RCC 7860 (cell line): Measurements from ENCODE around the gene SLC16A4.
"Not testable (repeated sequence)": the region's sequence is repeated elsewhere in the genome, so short reads cannot be mapped to it uniquely, and the experiment has no call there.

Experiments used
- DNase-seq: peaks from one replicate; pipeline ENCODE4 v3.0.0-alpha.2; 2015; ENCODE audit warnings: low spot score
- FAIRE-seq: peaks from 2 replicates; lab custom pipeline; 2012; peaks lifted over from hg19 to GRCh38; lab: Jason Lieb, UNC

SLC16A4 gene

GRCh38 chr1:110390692-110391245 is at the start of gene SLC16A4:
SLC16A4 (minus strand) TSS chr1:110391026; CDS start chr1:110389323, 1,703 bp downstream.
- DNase-seq, result no peak
- FAIRE-seq, result no peak

DNA sequence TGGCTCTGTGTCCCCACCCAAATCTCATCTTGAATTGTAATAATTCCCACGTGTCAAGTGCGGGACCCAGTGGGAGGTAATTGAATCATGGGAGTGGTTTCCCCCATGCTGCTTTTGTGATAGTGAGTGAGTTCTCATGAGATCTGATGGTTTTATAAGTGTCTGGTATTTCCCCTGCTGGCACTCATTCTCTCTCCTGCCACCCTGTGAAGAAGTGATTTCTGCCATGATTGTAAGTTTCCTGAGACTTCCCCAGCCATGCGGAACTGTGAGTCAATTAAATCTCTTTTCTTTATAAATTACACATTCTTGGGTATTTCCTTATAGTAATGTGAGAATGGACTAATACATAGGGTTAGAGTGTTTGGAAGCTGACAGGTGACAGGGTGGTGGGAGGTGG is 49.0 kb upstream of the SLC16A4 start:
- not testable (repeated sequence) for DNase-seq, FAIRE-seq

DNA sequence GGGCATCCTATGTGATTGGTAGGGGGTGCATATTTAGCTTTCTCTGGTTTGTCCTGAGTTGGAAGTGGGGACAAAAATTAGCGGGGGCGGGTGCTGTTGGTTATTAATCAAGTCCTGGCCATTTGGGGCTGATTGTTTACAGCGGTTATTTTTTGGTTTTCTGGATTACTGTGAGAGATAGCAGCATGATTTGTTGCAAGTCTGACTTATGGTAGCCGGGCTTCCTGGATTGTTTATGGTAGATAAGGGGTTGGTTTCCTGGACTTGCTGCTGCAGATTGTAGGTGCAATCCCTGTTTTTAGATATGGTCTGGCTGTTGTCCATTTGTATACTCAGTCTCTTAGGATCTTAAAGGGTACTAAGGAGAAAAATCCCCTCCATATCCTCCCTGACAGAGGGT is 48.1 kb upstream of the SLC16A4 start:
- DNase-seq (no peak), FAIRE-seq (no peak)

DNA sequence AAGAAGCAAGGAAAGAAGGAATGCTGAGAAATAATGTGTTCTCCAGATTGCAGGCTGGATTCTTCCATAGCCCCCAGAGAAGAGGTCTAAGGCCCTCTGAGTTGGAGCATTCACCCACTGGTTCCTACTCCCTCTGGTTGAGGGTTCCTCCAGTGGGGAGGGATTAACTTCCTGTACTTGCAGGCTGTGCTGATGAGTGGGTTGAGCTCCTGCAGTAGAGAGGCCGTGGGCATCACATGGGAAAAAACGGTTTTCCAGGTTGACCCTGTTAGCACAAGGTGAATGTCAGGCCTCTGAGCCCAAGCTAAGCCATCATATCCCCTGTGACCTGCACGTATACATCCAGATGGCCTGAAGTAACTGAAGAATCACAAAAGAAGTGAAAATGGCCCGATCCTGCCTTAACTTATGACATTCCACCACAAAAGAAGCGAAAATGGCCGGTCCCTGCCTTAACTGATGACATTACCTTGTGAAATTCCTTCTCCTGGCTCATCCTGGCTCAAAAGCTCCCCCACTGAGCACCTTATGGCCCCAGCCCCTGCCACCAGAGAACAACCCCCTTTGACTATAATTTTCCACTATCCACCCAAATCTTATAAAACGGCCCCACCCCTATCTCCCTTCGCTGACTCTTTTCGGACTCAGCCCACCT is 46.9 kb upstream of the SLC16A4 start:
- not testable (repeated sequence) for FAIRE-seq, DNase-seq

- DNase-seq (no peak), FAIRE-seq (no peak)
Observed at GRCh38 chr1:110436635-110437034, 45.8 kb upstream of the SLC16A4 start.

DNA sequence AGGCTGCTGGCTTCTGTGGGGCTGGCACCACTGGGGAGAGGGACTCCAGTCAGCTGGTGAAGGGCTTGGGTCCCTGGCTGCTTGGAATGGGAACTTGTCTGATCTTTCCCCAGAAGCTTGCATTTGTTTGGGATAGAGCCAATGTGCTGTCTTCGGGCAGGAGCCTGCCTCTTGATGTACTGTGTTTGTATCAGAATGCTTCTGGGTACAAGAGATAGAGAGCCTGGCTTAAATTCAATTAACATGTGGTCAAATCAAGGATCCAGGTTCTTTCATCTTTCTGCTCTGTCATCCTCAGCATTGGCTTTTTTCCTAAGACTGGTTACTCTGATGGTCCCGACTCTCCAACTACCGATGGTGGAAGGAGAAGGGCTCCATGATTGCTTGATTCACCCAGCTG is 44.1 kb upstream of the SLC16A4 start:
- no peak for DNase-seq
- FAIRE-seq, result no peak

DNA sequence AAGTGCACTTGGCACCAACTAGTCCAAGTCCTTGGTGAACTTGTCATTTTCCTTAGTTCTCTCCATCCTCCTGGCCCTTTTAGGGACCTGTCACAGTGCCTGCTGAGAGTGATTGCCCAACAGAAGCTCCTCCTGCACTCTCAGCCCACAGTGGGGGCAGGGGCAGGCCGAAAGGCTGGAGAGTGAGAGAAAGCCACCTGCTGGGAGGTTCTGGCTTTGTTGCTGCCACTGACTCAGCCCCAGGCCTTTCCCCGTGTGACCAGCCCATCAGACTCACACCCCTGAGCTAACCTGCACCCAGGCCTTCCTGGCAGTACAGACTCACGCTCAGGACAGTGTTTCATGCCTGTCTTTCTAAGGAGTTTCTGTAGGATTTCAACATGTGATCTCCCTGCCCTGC is 43.0 kb upstream of the SLC16A4 start:
- FAIRE-seq, result no peak
- DNase-seq, result peak; percentile 28

- no peak for DNase-seq
- no peak for FAIRE-seq
Observed at GRCh38 chr1:110433213-110433612, 42.4 kb upstream of the SLC16A4 start.

- no peak for FAIRE-seq
- no peak for DNase-seq
Observed at GRCh38 chr1:110430901-110431300, 40.1 kb upstream of the SLC16A4 start.

- no peak for DNase-seq
- no peak for FAIRE-seq
Observed at GRCh38 chr1:110430366-110430765, 39.5 kb upstream of the SLC16A4 start.

DNA sequence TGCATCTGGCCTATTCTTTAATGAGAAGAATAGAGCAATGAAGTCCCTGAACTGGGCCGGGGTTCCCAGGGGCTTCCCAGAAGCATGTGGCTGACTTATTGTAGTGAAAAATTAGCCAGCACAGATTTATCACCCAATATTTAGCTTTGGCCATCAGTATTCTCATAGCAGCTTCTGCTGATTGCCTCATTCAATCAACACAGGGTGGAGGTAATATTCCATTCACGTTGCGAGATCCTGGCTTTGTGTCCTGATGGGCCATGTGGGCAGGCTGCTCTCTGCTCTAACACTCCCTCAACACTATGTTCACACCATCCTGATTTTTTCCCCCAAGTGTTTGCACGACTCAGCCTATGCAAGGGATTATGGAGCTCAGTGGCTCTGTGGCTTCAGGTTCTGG is 38.1 kb upstream of the SLC16A4 start:
- DNase-seq, result no peak
- no peak for FAIRE-seq

DNA sequence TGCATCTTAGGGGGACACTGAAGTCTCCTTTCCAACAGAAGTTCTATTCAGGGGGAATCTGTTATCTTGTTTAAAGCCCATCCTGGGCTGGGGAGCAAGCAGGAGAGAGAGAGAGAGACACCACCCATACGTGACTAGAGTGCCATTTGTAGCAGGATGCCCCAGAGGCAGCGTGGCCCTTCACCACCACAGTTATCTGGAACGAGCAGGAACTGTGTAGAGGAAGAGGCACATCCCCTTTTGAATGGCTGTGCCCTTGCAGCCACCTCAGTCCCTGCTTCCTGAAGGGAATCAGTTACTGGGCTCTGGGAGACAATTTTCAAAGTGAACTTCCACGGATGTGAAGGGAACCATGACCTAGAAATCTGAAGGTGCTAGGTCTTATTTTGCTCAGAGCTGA is 36.0 kb upstream of the SLC16A4 start:
- no peak for FAIRE-seq
- DNase-seq, result no peak

DNA sequence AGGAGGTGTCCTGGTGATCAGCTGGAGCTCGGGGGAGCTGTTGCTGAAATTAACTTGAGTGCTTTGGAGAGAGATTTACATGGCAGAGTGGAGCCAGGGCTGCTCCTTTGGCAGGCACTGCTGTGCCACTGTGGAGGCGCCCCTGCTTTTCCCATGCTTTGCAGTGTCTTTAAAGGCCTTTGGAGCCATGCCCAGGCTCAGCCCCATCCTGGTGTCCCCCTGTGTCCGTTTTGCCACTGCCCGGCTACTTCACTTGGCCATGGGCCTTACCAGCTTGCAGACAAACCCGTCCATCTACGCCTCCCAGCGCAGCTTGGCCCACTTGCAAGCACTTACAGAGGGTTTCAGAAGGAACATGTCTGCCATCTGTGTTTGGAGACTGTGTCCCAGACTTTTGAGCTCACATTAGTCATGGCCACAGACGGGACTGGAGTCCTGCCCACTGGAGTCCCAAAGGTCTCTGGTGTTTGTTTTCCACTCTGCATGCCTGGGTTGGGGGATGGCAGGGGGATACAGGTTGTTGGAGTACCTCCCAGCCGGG is 34.9 kb upstream of the SLC16A4 start:
- no peak for FAIRE-seq

DNA sequence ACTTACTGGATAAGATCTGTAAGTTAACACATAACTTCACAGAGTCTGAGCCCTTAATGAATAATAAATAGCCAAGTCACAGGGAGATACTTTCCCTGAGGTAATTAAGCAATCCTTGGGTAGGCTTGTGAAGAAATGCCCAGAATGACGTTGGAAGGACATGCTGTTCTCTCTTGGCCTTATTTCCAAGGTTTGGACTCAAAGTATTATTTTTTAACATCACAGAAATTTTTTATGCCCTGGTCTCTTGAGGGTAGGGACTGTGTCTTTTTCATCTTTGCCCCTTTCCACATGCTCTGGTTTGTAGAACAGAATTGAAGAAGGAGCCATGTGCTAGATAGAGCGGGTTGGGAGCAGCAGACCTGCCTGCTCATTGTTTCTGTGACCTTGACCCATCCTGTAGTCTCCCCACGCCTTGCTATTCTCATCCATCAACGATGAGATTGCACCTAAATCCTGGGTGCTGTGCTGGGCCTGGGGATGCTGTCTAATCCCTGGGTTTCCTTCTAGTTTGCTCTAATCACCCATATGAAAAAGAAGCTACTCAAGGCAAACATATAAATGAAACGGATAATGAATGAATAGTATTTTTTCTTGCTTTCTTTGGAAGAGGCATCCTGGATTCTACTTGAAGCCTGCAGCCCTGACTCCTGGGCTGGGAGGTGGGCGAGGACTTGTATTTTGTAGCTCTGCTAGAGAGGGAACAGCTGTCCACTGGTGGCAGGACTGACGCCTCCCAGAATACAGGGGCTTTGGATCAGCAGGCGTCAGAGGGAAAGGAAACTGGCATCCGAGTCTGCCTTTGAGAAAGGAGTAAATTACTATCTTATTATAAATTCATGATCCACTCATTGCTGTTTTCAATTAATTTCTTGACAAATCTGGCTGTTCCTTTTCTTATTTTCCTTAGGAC is 34.1 kb upstream of the SLC16A4 start:
- FAIRE-seq, result no peak
- no peak for DNase-seq

More for the DNA sequence above, 34.9 kb upstream of the SLC16A4 start:
- no peak for DNase-seq

DNA sequence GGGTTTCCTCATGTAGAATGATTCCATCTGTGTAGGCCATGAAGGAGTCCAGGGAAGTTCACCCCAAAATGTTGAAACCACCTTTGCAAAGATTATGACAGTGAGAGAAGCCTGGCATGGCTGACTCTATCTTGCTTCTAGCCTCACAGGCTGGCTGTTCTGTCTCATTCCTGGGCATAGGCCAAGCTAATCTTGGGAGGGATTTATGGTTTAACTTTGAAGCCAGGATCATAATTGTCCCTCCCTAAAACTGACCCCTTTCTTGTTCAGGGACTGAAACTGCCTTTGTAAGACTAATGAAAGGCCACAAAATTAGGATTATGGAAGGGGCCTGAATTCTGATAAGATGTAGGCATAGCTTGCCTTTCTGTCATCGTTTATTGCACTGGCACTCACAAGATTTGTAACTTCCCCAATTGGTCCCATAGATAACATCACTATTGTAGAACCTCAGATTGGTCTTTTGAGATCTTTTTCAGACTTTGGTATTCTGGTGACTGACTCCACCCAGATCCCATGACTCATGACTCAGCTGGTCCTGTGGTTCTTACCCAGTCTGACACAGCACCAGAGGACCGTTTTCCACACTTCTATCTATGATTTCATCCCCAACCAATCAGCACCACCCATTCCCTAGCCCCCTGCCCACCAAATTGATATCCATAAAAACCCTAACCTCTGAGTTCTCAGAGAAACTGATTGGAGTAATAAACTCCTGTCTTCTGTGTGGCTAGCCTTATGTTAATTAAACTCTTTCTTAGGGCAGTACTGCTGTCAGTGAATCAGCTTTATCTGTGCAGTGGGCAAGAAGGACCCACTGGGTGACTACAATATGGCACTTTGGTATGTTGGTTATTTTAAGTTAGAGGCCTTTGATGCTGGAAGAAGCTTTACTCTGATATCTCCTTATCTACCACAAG is 30.3 kb upstream of the SLC16A4 start:
- no peak for FAIRE-seq
- peak; percentile 15 for DNase-seq

GRCh38 chr1:110420023-110420662 is 29.3 kb upstream of the SLC16A4 start:
- DNase-seq, result no peak
- no peak for FAIRE-seq

DNA sequence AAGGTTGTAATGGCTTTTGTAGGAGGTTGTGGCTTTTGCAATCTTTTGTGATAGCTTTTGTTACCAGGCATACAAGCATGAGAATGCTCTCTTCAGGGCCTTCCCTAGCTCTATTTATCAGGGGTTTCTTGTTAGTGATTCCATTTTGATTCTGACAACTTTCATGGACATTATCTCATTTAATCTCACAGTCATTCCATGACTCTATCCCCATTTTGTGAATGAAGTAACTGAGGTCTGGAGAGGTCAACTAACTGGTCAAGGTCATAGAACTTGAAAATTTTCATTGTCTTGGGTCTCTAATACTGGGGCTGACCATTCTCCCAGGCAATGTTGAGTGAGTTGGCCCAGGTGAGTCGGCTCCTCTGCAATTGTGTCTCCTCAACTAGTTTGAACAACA is 27.9 kb upstream of the SLC16A4 start:
- DNase-seq, result no peak

GRCh38 chr1:110413045-110413444 is 22.2 kb upstream of the SLC16A4 start:
- not testable (repeated sequence) for FAIRE-seq, DNase-seq

More for the DNA sequence above, 27.9 kb upstream of the SLC16A4 start:
- FAIRE-seq, result no peak

DNA sequence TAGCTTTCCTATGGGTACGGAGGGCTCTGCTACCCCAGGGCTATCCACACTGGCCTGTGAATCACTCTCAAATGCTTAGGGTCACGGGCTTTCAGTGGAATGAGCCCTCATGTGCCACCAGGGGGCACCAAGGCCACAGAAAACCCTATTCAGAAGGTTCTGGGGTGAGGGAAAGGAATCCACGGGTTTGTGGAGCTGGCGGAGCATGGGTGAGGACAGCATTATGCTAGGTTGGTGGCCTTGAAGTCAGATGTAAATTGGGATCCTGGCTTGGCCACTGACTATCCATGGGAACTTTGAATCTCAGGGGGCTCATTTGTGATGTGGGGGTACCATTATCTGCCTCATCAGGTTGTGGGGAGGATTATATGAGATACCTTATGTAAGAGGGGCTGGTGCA is 21.8 kb upstream of the SLC16A4 start:
- DNase-seq (peak; percentile 32), FAIRE-seq (no peak)

- FAIRE-seq (no peak), DNase-seq (no peak)
Observed at GRCh38 chr1:110411173-110411735, 20.4 kb upstream of the SLC16A4 start.
